Measurements from ENCODE around the gene METTL27. TPM values are rescaled to one million over a fixed set of nuclear protein-coding genes. Genes with fewer than 3 reads are reported as not detected.
"Not testable (repeated sequence)": the region's sequence is repeated elsewhere in the genome, so short reads cannot be mapped to it uniquely, and the experiment has no call there.

Gene METTL27
- total RNA-seq, 4 donors from 2014 or later = 3.6 to 9.2 (median 9.0) TPM; not detected in 1

GRCh38 chr7:73885975-73886798, 43.9 kb upstream of the METTL27 start:
- Histone ChIP-seq H3K27me3 (peaks cover 0 to 2% of the 10 kb centered on the region in 2 donors), H3K4me1 (peaks cover 0 to 36% (median 14%) of the 10 kb centered on the region in 4 donors), H3K36me3 (no peaks in the 10 kb centered on the region), H3K9me3 (no peaks in the 10 kb centered on the region), H3K4me3 (no peak overlapping the region), H3K27ac (peak overlapping the region in 3 of 4 donors; percentile 34 to 79 (median 75))
- TF ChIP-seq CTCF (IDR thresholded peaks at IDR 0.05) (no peak), POLR2A (IDR thresholded peaks at IDR 0.05) (no peak), EP300 (IDR thresholded peaks at IDR 0.05) (no peak)
- 17 to 21% methylated on average over 17 to 25 of the region's 25 CpGs for WGBS, 2 donors
- DNase-seq (ENCODE audit: low spot score in 2 of 2) = peak in 1 of 2 donors; percentile 48

DNA sequence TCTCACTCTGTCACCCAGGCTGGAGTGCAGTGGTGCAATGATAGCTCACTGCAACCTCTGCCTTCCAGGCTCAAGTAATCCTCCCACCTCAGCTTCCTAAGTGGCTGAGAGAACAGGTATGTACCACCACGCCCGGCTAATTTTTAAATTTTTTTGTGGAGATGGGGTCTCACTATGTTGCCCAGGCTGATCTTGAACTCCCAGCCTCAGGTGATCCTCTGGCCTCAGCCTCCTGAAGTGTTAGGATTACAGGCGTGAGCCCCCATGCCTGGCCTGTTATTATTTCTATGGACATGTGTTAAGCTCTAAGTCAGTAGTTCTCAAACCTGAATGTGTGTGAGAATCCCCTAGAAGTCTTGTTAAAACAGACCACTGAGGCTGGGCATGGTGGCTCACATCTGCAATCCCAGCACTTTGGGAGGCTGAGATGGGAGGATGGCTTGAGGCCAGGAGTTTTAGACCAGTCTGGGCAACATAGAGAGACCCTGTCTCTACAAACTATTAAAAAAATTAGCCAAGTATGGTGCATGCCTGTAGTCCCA, 43.2 kb upstream of the METTL27 start:
- peak overlapping the region in 1 of 4 donors; percentile 79 for H3K27ac ChIP-seq

GRCh38 chr7:73884867-73885422, 42.6 kb upstream of the METTL27 start:
- H3K36me3 ChIP-seq; H3K9me3 ChIP-seq; H3K4me3 ChIP-seq; H3K27ac ChIP-seq; DNase-seq (ENCODE audit: low spot score in 2 of 2); H3K27me3 ChIP-seq: not testable (repeated sequence)
- WGBS, 2 donors = 67 to 74% methylated on average over 3 of the region's 3 CpGs
- peaks cover 0 to 41% (median 24%) of the 10 kb centered on the region in 4 donors for H3K4me1 ChIP-seq

More for the DNA sequence above, 43.2 kb upstream of the METTL27 start:
- peaks cover 0 to 6% of the 10 kb centered on the region in 2 donors for H3K27me3 ChIP-seq
- no peaks in the 10 kb centered on the region for H3K36me3 ChIP-seq
- TF ChIP-seq EP300 (IDR thresholded peaks at IDR 0.05) (no peak), POLR2A (IDR thresholded peaks at IDR 0.05) (no peak), CTCF (IDR thresholded peaks at IDR 0.05) (no peak)
- 96 to 98% methylated on average over 3 of the region's 3 CpGs for WGBS, 2 donors
- no peak for DNase-seq (ENCODE audit: low spot score in 2 of 2)
- H3K9me3 ChIP-seq = no peaks in the 10 kb centered on the region
- H3K4me3 ChIP-seq = no peak overlapping the region
- H3K4me1 ChIP-seq = peaks cover 0 to 41% (median 21%) of the 10 kb centered on the region in 4 donors

DNA sequence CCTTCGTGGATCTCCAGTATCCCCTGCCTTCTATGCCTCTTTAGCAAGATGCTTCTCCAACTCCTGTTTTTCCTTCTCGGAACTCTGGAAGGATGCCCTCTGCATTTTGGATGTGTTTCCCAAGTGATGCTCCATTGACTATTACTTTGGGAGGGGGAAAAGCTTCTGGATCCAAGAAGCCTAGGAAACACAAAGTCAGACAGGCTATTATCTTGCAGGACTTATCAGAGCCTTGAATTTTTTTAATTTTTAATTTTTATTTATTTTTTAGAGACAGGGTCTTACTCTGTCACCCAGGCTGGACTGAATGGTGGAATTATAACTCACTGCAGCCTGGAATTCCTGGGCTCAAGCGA, 39.7 kb upstream of the METTL27 start:
- DNase-seq (ENCODE audit: low spot score in 2 of 2) = no peak
- peaks cover 0 to 33% (median 22%) of the 10 kb centered on the region in 4 donors for H3K4me1 ChIP-seq
- 87 to 91% methylated on average over 3 of the region's 3 CpGs for WGBS, 2 donors
- H3K4me3 ChIP-seq = no peak overlapping the region
- no peak for TF ChIP-seq CTCF (IDR thresholded peaks at IDR 0.05)
- no peak for TF ChIP-seq POLR2A (IDR thresholded peaks at IDR 0.05)
- TF ChIP-seq EP300 (IDR thresholded peaks at IDR 0.05) = no peak
- no peak overlapping the region for H3K27ac ChIP-seq
- H3K9me3 ChIP-seq = no peaks in the 10 kb centered on the region
- no peaks in the 10 kb centered on the region for H3K36me3 ChIP-seq
- peaks cover 0 to 11% of the 10 kb centered on the region in 2 donors for H3K27me3 ChIP-seq

DNA sequence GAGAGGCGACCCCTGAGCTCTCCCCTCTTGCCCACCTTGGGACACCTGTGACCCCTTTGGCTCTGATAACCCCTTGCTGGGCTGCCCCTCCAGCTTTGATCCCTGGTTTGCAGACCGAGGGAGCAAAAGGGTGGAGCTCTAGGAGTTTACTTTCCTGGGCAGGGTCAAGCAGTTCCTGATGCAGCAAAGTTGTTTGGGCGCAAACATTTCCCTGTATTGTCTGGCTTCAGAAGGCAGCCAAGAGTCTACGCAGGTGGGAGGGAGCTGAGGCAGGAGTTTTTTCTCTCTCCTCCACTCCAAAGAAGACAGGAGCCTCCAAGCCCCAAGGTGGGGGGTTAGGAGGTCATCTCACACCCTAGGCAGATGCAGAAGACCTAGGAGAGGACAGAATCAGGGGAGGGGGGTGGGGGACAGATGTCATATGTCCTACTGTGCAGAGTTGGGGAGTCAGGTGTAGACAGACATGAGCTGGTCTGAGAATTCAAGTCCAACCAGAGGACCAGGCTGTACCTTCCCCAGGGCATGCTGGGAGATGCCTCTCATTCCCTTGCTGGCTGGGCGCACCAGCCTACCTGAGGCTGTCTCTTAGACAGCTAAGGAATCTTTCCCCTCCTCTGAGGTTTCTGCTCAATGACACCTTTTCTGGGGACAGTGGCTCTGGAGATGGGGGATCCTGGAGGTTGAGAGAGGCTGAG, 39.2 kb upstream of the METTL27 start:
- no peak overlapping the region for H3K4me3 ChIP-seq

More for the DNA sequence above, 39.2 kb upstream of the METTL27 start:
- TF ChIP-seq CTCF (IDR thresholded peaks at IDR 0.05) (no peak), POLR2A (IDR thresholded peaks at IDR 0.05) (no peak), EP300 (IDR thresholded peaks at IDR 0.05) (no peak)
- DNase-seq (ENCODE audit: low spot score in 2 of 2) = no peak
- H3K27ac ChIP-seq = peak overlapping the region in 1 of 4 donors; percentile 12
- 53 to 62% methylated on average over 5 of the region's 5 CpGs for WGBS, 2 donors
- H3K9me3 ChIP-seq = no peaks in the 10 kb centered on the region
- H3K4me1 ChIP-seq = peaks cover 0 to 28% (median 19%) of the 10 kb centered on the region in 4 donors
- no peaks in the 10 kb centered on the region for H3K36me3 ChIP-seq
- peaks cover 0 to 11% of the 10 kb centered on the region in 2 donors for H3K27me3 ChIP-seq
